Measurements from ENCODE around the gene CCNC.

DNA sequence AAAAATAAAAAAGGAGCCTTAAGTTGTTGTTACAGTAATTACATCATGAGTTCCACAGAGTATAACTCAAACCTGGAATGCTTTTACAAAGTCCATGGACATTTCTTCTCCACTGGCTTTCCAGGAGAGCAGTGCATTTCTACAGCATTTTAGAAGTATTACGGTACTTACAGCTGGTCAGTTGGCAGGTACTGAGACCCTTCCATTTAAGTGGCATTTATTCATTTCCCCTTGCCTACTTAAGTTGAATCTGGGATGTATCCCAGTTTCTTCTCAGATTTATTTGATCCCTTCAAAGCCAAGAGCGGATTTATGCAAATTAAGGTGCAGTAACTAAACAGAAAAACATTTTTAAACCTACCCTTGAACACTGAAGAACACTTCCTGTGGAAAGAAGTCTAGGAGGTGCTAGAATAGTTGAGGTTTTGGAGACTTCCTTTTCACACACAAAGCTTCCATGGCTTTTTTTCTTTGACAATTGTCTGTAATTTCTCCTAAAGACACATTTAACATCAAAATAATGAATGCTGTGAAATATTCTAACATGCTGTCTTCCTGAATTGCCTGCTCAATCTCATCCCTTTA, 41.5 kb upstream of the CCNC start:
- TF ChIP-seq, protein P1, sequence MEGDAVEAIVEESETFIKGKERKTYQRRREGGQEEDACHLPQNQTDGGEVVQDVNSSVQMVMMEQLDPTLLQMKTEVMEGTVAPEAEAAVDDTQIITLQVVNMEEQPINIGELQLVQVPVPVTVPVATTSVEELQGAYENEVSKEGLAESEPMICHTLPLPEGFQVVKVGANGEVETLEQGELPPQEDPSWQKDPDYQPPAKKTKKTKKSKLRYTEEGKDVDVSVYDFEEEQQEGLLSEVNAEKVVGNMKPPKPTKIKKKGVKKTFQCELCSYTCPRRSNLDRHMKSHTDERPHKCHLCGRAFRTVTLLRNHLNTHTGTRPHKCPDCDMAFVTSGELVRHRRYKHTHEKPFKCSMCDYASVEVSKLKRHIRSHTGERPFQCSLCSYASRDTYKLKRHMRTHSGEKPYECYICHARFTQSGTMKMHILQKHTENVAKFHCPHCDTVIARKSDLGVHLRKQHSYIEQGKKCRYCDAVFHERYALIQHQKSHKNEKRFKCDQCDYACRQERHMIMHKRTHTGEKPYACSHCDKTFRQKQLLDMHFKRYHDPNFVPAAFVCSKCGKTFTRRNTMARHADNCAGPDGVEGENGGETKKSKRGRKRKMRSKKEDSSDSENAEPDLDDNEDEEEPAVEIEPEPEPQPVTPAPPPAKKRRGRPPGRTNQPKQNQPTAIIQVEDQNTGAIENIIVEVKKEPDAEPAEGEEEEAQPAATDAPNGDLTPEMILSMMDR (conservative IDR thresholded peaks at IDR 0.05; ENCODE audit: low read depth, low read length): no peak
- TF ChIP-seq EZH2 (IDR thresholded peaks at IDR 0.05; ENCODE audit: borderline replicate concordance, low read depth, low read length, poor library complexity, severe bottlenecking): no peak

All from A673 (cell line).